A549 (cell line): ENCODE results near the gene MAP3K4. TPM values are rescaled to one million over a fixed set of nuclear protein-coding genes. Genes with fewer than 3 reads are reported as not detected.

Experiments
- ATAC-seq, 2 experiments: fragments of 200-7000 bp in 1 of 2; fragments of >200 bp in 1 of 2; cut with Nextera tagmentation in 1 of 2; cut with Tn5 transposase in 1 of 2; 3 replicates each; pipeline versions ENCODE4 v1.8.0 to v1.9.1; 2018 to 2020; ENCODE audit warnings: mild to moderate bottlenecking in 1 of 2, moderate library complexity in 1 of 2
- CTCF ChIA-PET: fragments of 300-600 bp; sonication (Branson Sonifier 250); formaldehyde crosslinking; extraction: SDS; loops from one replicate; lab custom pipeline; 2021; ENCODE audit warnings: antibody characterized with exemption, inconsistent platforms; lab: Yijun Ruan, JAX
- POLR2A ChIA-PET: fragments of 350-600 bp; formaldehyde crosslinking; extraction: SDS; loops from one replicate; lab custom pipeline; 2021; ENCODE audit warnings: antibody characterized with exemption, inconsistent platforms; lab: Yijun Ruan, JAX
- DNase-seq, 2 experiments: peaks; one replicate each; pipeline versions ENCODE4 v3.0.0 to v3.0.0-alpha.2; 2011 to 2016; ENCODE audit warnings: low read depth in 1 of 2, low spot score in 1 of 2
- FAIRE-seq: peaks from 2 replicates; lab custom pipeline; 2011; peaks lifted over from hg19 to GRCh38; lab: Jason Lieb, UNC
- H3K27ac ChIP-seq, 2 experiments: fragments of >200 bp; sonication (Bioruptor Twin); formaldehyde crosslinking; 3 replicates each; pipeline ENCODE4 v1.5.1; 2016 to 2017
- H3K4me1 ChIP-seq: fragments of >200 bp; sonication (Bioruptor Twin); formaldehyde crosslinking; 3 replicates; pipeline ENCODE4 v1.6.1; 2016
- H3K4me2 ChIP-seq: fragments of >200 bp; sonication (Bioruptor Twin); formaldehyde crosslinking; 3 replicates; pipeline ENCODE4 v1.6.1; 2016
- H3K4me3 ChIP-seq: fragments of >200 bp; sonication (Bioruptor Twin); formaldehyde crosslinking; 3 replicates; pipeline ENCODE4 v1.5.1; 2016
- H3K9me3 ChIP-seq: fragments of >200 bp; sonication (Bioruptor Twin); formaldehyde crosslinking; 3 replicates; pipeline ENCODE4 v1.6.1; 2016
- CBX2 ChIP-seq: fragments of 200-600 bp; sonication (generic); IDR thresholded peaks from 2 replicates; pipeline ENCODE4 v1.6.1; 2016; ENCODE audit warnings: low read depth, mild to moderate bottlenecking, borderline replicate concordance
- CBX8 ChIP-seq: fragments of 200-600 bp; sonication (generic); IDR thresholded peaks from 2 replicates; pipeline ENCODE4 v1.6.1; 2016
- CEBPB ChIP-seq, 2 experiments: fragments of >200 bp in 1 of 2; sonication (Bioruptor Twin) in 1 of 2; formaldehyde crosslinking in 1 of 2; IDR thresholded peaks; 2 replicates each; pipeline ENCODE4 v1.6.1; 2012 to 2016
- CHD4 ChIP-seq: fragments of 200-600 bp; sonication (generic); IDR thresholded peaks from 2 replicates; pipeline ENCODE4 v1.6.1; 2016; ENCODE audit warnings: antibody characterized with exemption, mild to moderate bottlenecking, borderline replicate concordance
- E2F6 ChIP-seq: IDR thresholded peaks from 2 replicates; pipeline ENCODE4 v1.6.1; 2012; ENCODE audit warnings: low read depth, borderline replicate concordance
- EHF ChIP-seq: fragments of 250-450 bp; sonication (Bioruptor Pico); IDR thresholded peaks from 2 replicates; pipeline ENCODE4 v1.5.0; 2020; ENCODE audit warnings: mild to moderate bottlenecking
- ELK1 ChIP-seq: fragments of 150-350 bp; IDR thresholded peaks from 2 replicates; pipeline ENCODE4 v1.6.1; 2014; ENCODE audit warnings: low read depth, mild to moderate bottlenecking, low read length
- ESRRA ChIP-seq: fragments of 150-350 bp; IDR thresholded peaks from 2 replicates; pipeline ENCODE4 v1.6.1; 2014; ENCODE audit warnings: mild to moderate bottlenecking, low read length, borderline replicate concordance
- FOSL2 ChIP-seq, 2 experiments: fragments of 450-650 bp in 1 of 2; fragments of >200 bp in 1 of 2; sonication (Bioruptor Twin) in 1 of 2; formaldehyde crosslinking; IDR thresholded peaks; 2 replicates each; pipeline versions ENCODE4 v1.5.0 to v1.6.1; 2016 to 2020; ENCODE audit warnings: mild to moderate bottlenecking in 1 of 2, moderate library complexity in 1 of 2
- GATA3 ChIP-seq: IDR thresholded peaks from 2 replicates; pipeline ENCODE4 v1.6.1; 2012; ENCODE audit warnings: borderline replicate concordance
- HDAC2 ChIP-seq: fragments of 200-600 bp; sonication (generic); IDR thresholded peaks from 2 replicates; pipeline ENCODE4 v1.6.1; 2016
- HOXA7 ChIP-seq: fragments of 250-450 bp; sonication (Bioruptor Pico); IDR thresholded peaks from 2 replicates; pipeline ENCODE4 v1.5.0; 2020; ENCODE audit warnings: mild to moderate bottlenecking, moderate library complexity
- HOXB5 ChIP-seq: fragments of 250-450 bp; sonication (Bioruptor Pico); IDR thresholded peaks from 2 replicates; pipeline ENCODE4 v1.5.0; 2020; ENCODE audit warnings: mild to moderate bottlenecking, moderate library complexity
- JUN ChIP-seq, 2 experiments: fragments of >200 bp; sonication (Bioruptor Twin); formaldehyde crosslinking; IDR thresholded peaks; 2 replicates in 1 of 2; 3 replicates in 1 of 2; pipeline ENCODE4 v1.6.1; 2016 to 2017
- JUNB ChIP-seq: fragments of >200 bp; sonication (Bioruptor Twin); formaldehyde crosslinking; IDR thresholded peaks from 2 replicates; pipeline ENCODE4 v1.6.1; 2016
- KDM5A ChIP-seq: fragments of 200-600 bp; sonication (generic); IDR thresholded peaks from 2 replicates; pipeline ENCODE4 v1.6.1; 2016; ENCODE audit warnings: antibody characterized with exemption, mild to moderate bottlenecking
- MAFK ChIP-seq: fragments of 450-650 bp; IDR thresholded peaks from 2 replicates; pipeline ENCODE4 v1.6.1; 2014; ENCODE audit not compliant: partially characterized antibody
- MYC ChIP-seq: IDR thresholded peaks from 2 replicates; pipeline ENCODE4 v1.6.1; 2012; ENCODE audit warnings: mild to moderate bottlenecking, inconsistent platforms, low read length, improper control_type of control experiment, borderline replicate concordance
- NPAS2 ChIP-seq: fragments of 250-450 bp; sonication (Bioruptor Pico); IDR thresholded peaks from 2 replicates; pipeline ENCODE4 v1.8.0; 2022; ENCODE audit warnings: mild to moderate bottlenecking, moderate library complexity, borderline replicate concordance
- POLR2AphosphoS2 ChIP-seq: conservative IDR thresholded peaks from 2 replicates; pipeline ENCODE4 v1.6.1; 2012; ENCODE audit warnings: low read length, improper control_type of control experiment, inconsistent platforms
- RARB ChIP-seq: fragments of 250-450 bp; sonication (Bioruptor Pico); IDR thresholded peaks from 2 replicates; pipeline ENCODE4 v1.8.0; 2021; ENCODE audit warnings: mild to moderate bottlenecking, moderate library complexity
- REST ChIP-seq: fragments of 200-600 bp; sonication (generic); IDR thresholded peaks from 2 replicates; pipeline ENCODE4 v1.6.1; 2016; ENCODE audit warnings: antibody characterized with exemption, mild to moderate bottlenecking, moderate library complexity
- SREBF2 ChIP-seq: fragments of 450-650 bp; IDR thresholded peaks from 2 replicates; pipeline ENCODE4 v1.6.1; 2014; ENCODE audit warnings: mild to moderate bottlenecking, moderate library complexity
- TFCP2L1 ChIP-seq: fragments of 250-450 bp; sonication (Bioruptor Pico); IDR thresholded peaks from 2 replicates; pipeline ENCODE4 v1.5.0; 2021; ENCODE audit warnings: mild to moderate bottlenecking
- USF2 ChIP-seq: fragments of 450-650 bp; IDR thresholded peaks from 2 replicates; pipeline ENCODE4 v1.6.1; 2014; ENCODE audit warnings: antibody characterized with exemption
- ZC3H11A ChIP-seq: fragments of 450-650 bp; IDR thresholded peaks from 2 replicates; pipeline ENCODE4 v1.6.1; 2014; ENCODE audit warnings: antibody characterized with exemption, mild to moderate bottlenecking
- ZFP36 ChIP-seq: fragments of 450-650 bp; IDR thresholded peaks from 2 replicates; pipeline ENCODE4 v1.6.1; 2014; ENCODE audit warnings: borderline replicate concordance; ENCODE audit not compliant: partially characterized antibody
- ZNF302 ChIP-seq: fragments of 250-450 bp; sonication (Bioruptor Pico); IDR thresholded peaks from 2 replicates; pipeline ENCODE4 v1.9.0; 2021; ENCODE audit warnings: inconsistent platforms, mild to moderate bottlenecking, moderate library complexity
- whole genome bisulfite sequencing: methylation state at CpG from one replicate; pipeline ENCODE4 v1.1.6; 2017; ENCODE audit errors: missing lambda C conversion rate; 5-methylcytosine and 5-hydroxymethylcytosine counted together
- polyA plus RNA-seq, 4 experiments: library from polyadenylated mRNA; depleted of rRNA in 3 of 4; stranded (reverse); fragments of >200 nt; fragmentation: RNase III in 1 of 4; extraction: RNeasy Plus Mini Kit Qiagen cat#74134 plus additional on column Dnase treatment in 1 of 4; gene quantifications; 2 replicates in 3 of 4; 3 replicates in 1 of 4; pipeline ENCODE4 v1.2.3, GENCODE V29; 2011 to 2017

The MAP3K4 gene
- polyA plus RNA-seq, 2 of the 4 experiments (the other 2 are of a cell fraction), result 7.3 to 13.4 TPM

GRCh38 chr6:161138543-161139303, 147.2 kb downstream of the MAP3K4 start:
- Histone ChIP-seq H3K4me3 (no peak overlapping the region), H3K27ac (no peak overlapping the region), H3K4me1 (no peaks in the 10 kb centered on the region), H3K4me2 (no peak overlapping the region), H3K9me3 (no peaks in the 10 kb centered on the region)
- DNase-seq (no peak), FAIRE-seq (no peak), ATAC-seq (no peak)
- TF ChIP-seq JUN (IDR thresholded peaks at IDR 0.05) (no peak), ELK1 (no peak), USF2 (no peak), ZC3H11A (no peak), NPAS2 (CRISPR knock-in tag) (no peak), CHD4 (no peak), TFCP2L1 (CRISPR knock-in tag) (no peak), HDAC2 (no peak), REST (no peak)
- CTCF ChIA-PET, result interaction anchor here (1.2 to 1.9 kb wide), 2 partner anchors 17 to 207 kb away, joined by 4 to 6 read pairs; no protein-coding TSS in a partner anchor
- POLR2A ChIA-PET, result no interaction called here
- WGBS, result 87% methylated on average over 7 of the region's 23 CpGs

GRCh38 chr6:161139304-161139765, 147.8 kb downstream of the MAP3K4 start:
- CTCF ChIA-PET, result interaction anchor here (1.2 to 1.9 kb wide), 2 partner anchors 17 to 208 kb away, joined by 4 to 6 read pairs; no protein-coding TSS in a partner anchor
- Histone ChIP-seq H3K4me1 (no peaks in the 10 kb centered on the region), H3K4me3 (no peak overlapping the region), H3K4me2 (no peak overlapping the region)
- FAIRE-seq (no peak), ATAC-seq (no peak)
- TF ChIP-seq CEBPB (IDR thresholded peaks at IDR 0.05), result no peak
- TF ChIP-seq ZNF302 (CRISPR knock-in tag), result no peak
- no peak for TF ChIP-seq E2F6
- no peak for TF ChIP-seq RARB
- no peak for TF ChIP-seq CBX2
- no peak for TF ChIP-seq SREBF2
- TF ChIP-seq ELK1, result no peak
- TF ChIP-seq FOSL2 (IDR thresholded peaks at IDR 0.05), result no peak
- TF ChIP-seq FOSL2 (CRISPR knock-in tag; IDR thresholded peaks at IDR 0.05), result no peak
- no peak for TF ChIP-seq EHF (CRISPR knock-in tag)
- TF ChIP-seq HOXA7 (CRISPR knock-in tag), result no peak
- TF ChIP-seq ZFP36, result no peak
- no peak for TF ChIP-seq POLR2AphosphoS2
- no peak for TF ChIP-seq GATA3
- no peak for TF ChIP-seq JUNB
- no peak for TF ChIP-seq MYC
- no peak for TF ChIP-seq MAFK
- TF ChIP-seq CBX8, result no peak
- TF ChIP-seq ESRRA, result no peak
- no peak for TF ChIP-seq HOXB5
- TF ChIP-seq KDM5A, result no peak
- TF ChIP-seq, all 56 proteins: peak for 0
- H3K9me3 ChIP-seq, result no peaks in the 10 kb centered on the region
- 90% methylated on average over 10 of the region's 18 CpGs for WGBS
- no peak overlapping the region for H3K27ac ChIP-seq
- POLR2A ChIA-PET, result no interaction called here
- no peak for DNase-seq
